Osteocyte (in vitro differentiated cells): Measurements from ENCODE around the gene TMC7. TPM values are rescaled to one million over a fixed set of nuclear protein-coding genes. Genes with fewer than 3 reads are reported as not detected.

Experiments used
- DNase-seq: peaks from one replicate; pipeline ENCODE4 v3.0.0; 2021; ENCODE audit warnings: mixed read lengths; ENCODE audit not compliant: unreplicated experiment; ENCODE audit errors: extremely low spot score
- H3K27ac Mint-ChIP-seq: one replicate; pipeline ENCODE4 v1.8.0; 2021; ENCODE audit warnings: mild to moderate bottlenecking, mixed read lengths; ENCODE audit not compliant: unreplicated experiment
- H3K27me3 Mint-ChIP-seq: one replicate; pipeline ENCODE4 v1.8.0; 2021; ENCODE audit warnings: mixed read lengths; ENCODE audit not compliant: unreplicated experiment
- H3K36me3 Mint-ChIP-seq: one replicate; pipeline ENCODE4 v1.8.0; 2021; ENCODE audit warnings: mixed read lengths; ENCODE audit not compliant: unreplicated experiment
- H3K4me1 Mint-ChIP-seq: one replicate; pipeline ENCODE4 v1.8.0; 2021; ENCODE audit warnings: mixed read lengths; ENCODE audit not compliant: unreplicated experiment
- H3K4me3 Mint-ChIP-seq: one replicate; pipeline ENCODE4 v1.8.0; 2021; ENCODE audit warnings: mild to moderate bottlenecking, moderate library complexity, mixed read lengths; ENCODE audit not compliant: unreplicated experiment
- H3K9me3 Mint-ChIP-seq: one replicate; pipeline ENCODE4 v1.8.0; 2021; ENCODE audit warnings: mixed read lengths; ENCODE audit not compliant: unreplicated experiment
- CTCF ChIP-seq: fragments of 200-600 bp; sonication (generic); IDR thresholded peaks from 2 replicates; pipeline ENCODE4 v1.5.0; 2021; ENCODE audit warnings: antibody characterized with exemption, mild to moderate bottlenecking, moderate library complexity
- total RNA-seq: library from RNA; stranded (reverse); gene quantifications from 2 replicates; pipeline ENCODE4 v1.2.1, GENCODE V29; 2021

Gene TMC7
- total RNA-seq, 1 donor from 2014 or later = 1.2 TPM

- Mint-ChIP-seq H3K27ac (peak overlapping the region; percentile 28), H3K36me3 (peaks cover 27% of the 10 kb centered on the region), H3K27me3 (no peaks in the 10 kb centered on the region), H3K9me3 (no peaks in the 10 kb centered on the region), H3K4me1 (peaks cover 6% of the 10 kb centered on the region), H3K4me3 (no peak overlapping the region)
- TF ChIP-seq CTCF = no peak
- DNase-seq = no peak
These were observed 90.1 kb downstream of the TMC7 start for GRCh38 chr16:19073863-19074262.

GRCh38 chr16:19075511-19075910, 91.8 kb downstream of the TMC7 start:
- no peak for DNase-seq
- TF ChIP-seq CTCF = no peak
- Mint-ChIP-seq H3K27me3 (no peaks in the 10 kb centered on the region), H3K4me3 (no peak overlapping the region), H3K27ac (no peak overlapping the region), H3K9me3 (no peaks in the 10 kb centered on the region), H3K36me3 (peaks cover 32% of the 10 kb centered on the region), H3K4me1 (no peaks in the 10 kb centered on the region)

GRCh38 chr16:19077879-19078278, 94.1 kb downstream of the TMC7 start:
- H3K4me1 Mint-ChIP-seq = no peaks in the 10 kb centered on the region
- TF ChIP-seq CTCF = no peak
- no peak overlapping the region for H3K27ac Mint-ChIP-seq
- no peak overlapping the region for H3K4me3 Mint-ChIP-seq
- peaks cover 48% of the 10 kb centered on the region for H3K36me3 Mint-ChIP-seq
- DNase-seq = no peak
- no peaks in the 10 kb centered on the region for H3K27me3 Mint-ChIP-seq
- H3K9me3 Mint-ChIP-seq = no peaks in the 10 kb centered on the region

- H3K9me3 Mint-ChIP-seq = no peaks in the 10 kb centered on the region
- H3K27me3 Mint-ChIP-seq = no peaks in the 10 kb centered on the region
- H3K4me1 Mint-ChIP-seq = peaks cover 6% of the 10 kb centered on the region
- no peak for TF ChIP-seq CTCF
- peaks cover 27% of the 10 kb centered on the region for H3K36me3 Mint-ChIP-seq
- no peak overlapping the region for H3K27ac Mint-ChIP-seq
- no peak for DNase-seq
- H3K4me3 Mint-ChIP-seq = no peak overlapping the region
These were observed 99.9 kb downstream of the TMC7 start for GRCh38 chr16:19083670-19084069.

GRCh38 chr16:19084139-19084538, 100.4 kb downstream of the TMC7 start:
- Mint-ChIP-seq H3K27ac (no peak overlapping the region), H3K4me3 (no peak overlapping the region), H3K9me3 (no peaks in the 10 kb centered on the region), H3K4me1 (peaks cover 6% of the 10 kb centered on the region), H3K27me3 (no peaks in the 10 kb centered on the region), H3K36me3 (peaks cover 25% of the 10 kb centered on the region)
- TF ChIP-seq CTCF = no peak
- no peak for DNase-seq
